Bronchial epithelial cell (primary cell): ENCODE results near the gene SPRYD3. TPM values are rescaled to one million over a fixed set of nuclear protein-coding genes. Genes with fewer than 3 reads are reported as not detected.

Source experiments
- DNase-seq: peaks from one replicate; pipeline ENCODE4 v3.0.0-alpha.2; 2010; ENCODE audit warnings: low read depth
- FAIRE-seq: peaks from 2 replicates; lab custom pipeline; 2011; peaks lifted over from hg19 to GRCh38; lab: Jason Lieb, UNC
- H3K27me3 ChIP-seq: 2 replicates; pipeline ENCODE4 v1.5.1; 2011; ENCODE audit warnings: low read length; ENCODE audit not compliant: control insufficient read depth, insufficient read depth
- H3K36me3 ChIP-seq: 2 replicates; pipeline ENCODE4 v1.5.1; 2011; ENCODE audit warnings: low read length; ENCODE audit not compliant: control insufficient read depth, insufficient read depth
- H3K4me3 ChIP-seq: 2 replicates; pipeline ENCODE4 v1.5.1; 2011; ENCODE audit warnings: mild to moderate bottlenecking, low read depth, low read length, control low read depth
- CTCF ChIP-seq: IDR thresholded peaks from 2 replicates; pipeline ENCODE4 v1.5.1; 2011; ENCODE audit warnings: mild to moderate bottlenecking, moderate library complexity, low read length, control low read depth, inconsistent platforms; ENCODE audit not compliant: insufficient read depth, severe bottlenecking
- total RNA-seq: library from RNA; depleted of rRNA; stranded (reverse); fragments of >200 nt; gene quantifications from 2 replicates; pipeline ENCODE4 v1.2.1, GENCODE V29; 2014

The SPRYD3 gene
- total RNA-seq, 1 donor from 2014 or later = 18.7 TPM

- DNase-seq = no peak
- no peak for TF ChIP-seq CTCF
- FAIRE-seq = no peak
- Histone ChIP-seq H3K36me3 (peaks cover 20% of the 10 kb centered on the region), H3K4me3 (no peak overlapping the region), H3K27me3 (no peaks in the 10 kb centered on the region)
These were observed 14.4 kb downstream of the SPRYD3 start for GRCh38 chr12:53064613-53065436.

- Histone ChIP-seq H3K27me3 (no peaks in the 10 kb centered on the region), H3K4me3 (no peak overlapping the region), H3K36me3 (peaks cover 20% of the 10 kb centered on the region)
- no peak for TF ChIP-seq CTCF
- FAIRE-seq (no peak), DNase-seq (no peak)
These were observed 15.2 kb downstream of the SPRYD3 start for GRCh38 chr12:53063708-53064612.

GRCh38 chr12:53062977-53063707, 16.0 kb downstream of the SPRYD3 start:
- Histone ChIP-seq H3K27me3 (no peaks in the 10 kb centered on the region), H3K36me3 (peaks cover 20% of the 10 kb centered on the region), H3K4me3 (no peak overlapping the region)
- no peak for TF ChIP-seq CTCF
- FAIRE-seq (no peak), DNase-seq (no peak)

- Histone ChIP-seq H3K27me3 (no peaks in the 10 kb centered on the region), H3K4me3 (no peak overlapping the region), H3K36me3 (peaks cover 18% of the 10 kb centered on the region)
- FAIRE-seq = no peak
- no peak for DNase-seq
- TF ChIP-seq CTCF = no peak
These were observed 16.9 kb downstream of the SPRYD3 start for GRCh38 chr12:53062011-53062961.

GRCh38 chr12:53061404-53062010, 17.7 kb downstream of the SPRYD3 start:
- Histone ChIP-seq H3K36me3 (peaks cover 16% of the 10 kb centered on the region), H3K27me3 (no peaks in the 10 kb centered on the region), H3K4me3 (no peak overlapping the region)
- DNase-seq = peak; percentile 57
- FAIRE-seq = peak; percentile 75
- peak; percentile 46 for TF ChIP-seq CTCF
